Uterus (tissue), 4 donors: ENCODE measurements around the gene CDC42BPA. TPM values are rescaled to one million over a fixed set of nuclear protein-coding genes. Genes with fewer than 3 reads are reported as not detected.

Experiments used
- DNase-seq, 2 donors: peaks; one replicate each; pipeline ENCODE4 v3.0.0-alpha.2; 2019 to 2020
- H3K27ac ChIP-seq, 2 donors: fragments of 200-600 bp; sonication (generic); 1 replicate in 1 of 2; 2 replicates in 1 of 2; pipeline ENCODE4 v1.5.1; 2016 to 2018
- H3K27me3 ChIP-seq, 2 donors: fragments of 200-600 bp; sonication (generic); one replicate each; pipeline ENCODE4 v1.5.1; 2018 to 2019; ENCODE audit warnings: control low read depth in 1 of 2
- H3K36me3 ChIP-seq, 2 donors: fragments of 200-600 bp; sonication (generic); one replicate each; pipeline ENCODE4 v1.5.1; 2019; ENCODE audit warnings: control low read depth in 1 of 2
- H3K4me1 ChIP-seq, 2 donors: fragments of 200-600 bp; sonication (generic); one replicate each; pipeline ENCODE4 v1.5.1; 2018 to 2019; ENCODE audit warnings: control low read depth in 1 of 2
- H3K4me3 ChIP-seq, 2 donors: fragments of 200-600 bp; sonication (generic); 1 replicate in 1 of 2; 2 replicates in 1 of 2; pipeline ENCODE4 v1.5.1; 2018 to 2019; ENCODE audit warnings: mild to moderate bottlenecking in 1 of 2
- H3K9me3 ChIP-seq, 2 donors: fragments of 200-600 bp; sonication (generic); one replicate each; pipeline ENCODE4 v1.5.1; 2019; ENCODE audit warnings: control low read depth in 1 of 2
- POLR2A ChIP-seq, 2 donors: fragments of 450-650 bp; IDR thresholded peaks; one replicate each; pipeline ENCODE4 v1.6.1; 2016; ENCODE audit warnings: antibody characterized with exemption in 2 of 2, mild to moderate bottlenecking in 1 of 2, moderate library complexity in 1 of 2
- intact Hi-C: fragments of 100-400 bp; cut with DNase I; formaldehyde crosslinking; loops from one replicate; pipeline ENCODE4 v1.15.1; 2023; ENCODE audit warnings: low total_unique reads
- total RNA-seq, 4 donors: library from RNA; depleted of rRNA in 3 of 4; stranded (reverse); fragments of >200 nt in 3 of 4; gene quantifications; one replicate each; pipeline versions ENCODE4 v1.1.0 to v1.2.4, GENCODE V29; 2014 to 2023
- TF ChIP-seq, protein P1 (sequence below), 4 experiments: fragments of 200-600 bp in 2 of 4; fragments of 450-650 bp in 2 of 4; sonication (generic) in 2 of 4; IDR thresholded peaks; one replicate each; pipeline ENCODE4 v1.5.1; 2016 to 2019; ENCODE audit warnings: antibody characterized with exemption in 4 of 4, mild to moderate bottlenecking in 2 of 4, moderate library complexity in 1 of 4
- donor health status: DM: yes; HTN: yes; CAD: no.

The CDC42BPA gene
- total RNA-seq, 4 donors from 2014 or later: 32.9 to 116 (median 55.2) TPM

- Histone ChIP-seq H3K4me1 (no peaks in the 10 kb centered on the region), H3K27me3 (no peaks in the 10 kb centered on the region), H3K36me3 (no peaks in the 10 kb centered on the region), H3K27ac (no peak overlapping the region), H3K4me3 (no peak overlapping the region), H3K9me3 (no peaks in the 10 kb centered on the region)
- intact Hi-C loops: no loop called here
- no peak for DNase-seq
- TF ChIP-seq, protein P1, sequence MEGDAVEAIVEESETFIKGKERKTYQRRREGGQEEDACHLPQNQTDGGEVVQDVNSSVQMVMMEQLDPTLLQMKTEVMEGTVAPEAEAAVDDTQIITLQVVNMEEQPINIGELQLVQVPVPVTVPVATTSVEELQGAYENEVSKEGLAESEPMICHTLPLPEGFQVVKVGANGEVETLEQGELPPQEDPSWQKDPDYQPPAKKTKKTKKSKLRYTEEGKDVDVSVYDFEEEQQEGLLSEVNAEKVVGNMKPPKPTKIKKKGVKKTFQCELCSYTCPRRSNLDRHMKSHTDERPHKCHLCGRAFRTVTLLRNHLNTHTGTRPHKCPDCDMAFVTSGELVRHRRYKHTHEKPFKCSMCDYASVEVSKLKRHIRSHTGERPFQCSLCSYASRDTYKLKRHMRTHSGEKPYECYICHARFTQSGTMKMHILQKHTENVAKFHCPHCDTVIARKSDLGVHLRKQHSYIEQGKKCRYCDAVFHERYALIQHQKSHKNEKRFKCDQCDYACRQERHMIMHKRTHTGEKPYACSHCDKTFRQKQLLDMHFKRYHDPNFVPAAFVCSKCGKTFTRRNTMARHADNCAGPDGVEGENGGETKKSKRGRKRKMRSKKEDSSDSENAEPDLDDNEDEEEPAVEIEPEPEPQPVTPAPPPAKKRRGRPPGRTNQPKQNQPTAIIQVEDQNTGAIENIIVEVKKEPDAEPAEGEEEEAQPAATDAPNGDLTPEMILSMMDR (IDR thresholded peaks at IDR 0.05): no peak
- no peak for TF ChIP-seq POLR2A (IDR thresholded peaks at IDR 0.05)
Measured at GRCh38 chr1:227077783-227078182, 240.5 kb downstream of the CDC42BPA start.

GRCh38 chr1:227073786-227074185, 244.5 kb downstream of the CDC42BPA start:
- intact Hi-C loops: no loop called here
- TF ChIP-seq, protein P1 (IDR thresholded peaks at IDR 0.05): no peak
- no peak for TF ChIP-seq POLR2A (IDR thresholded peaks at IDR 0.05)
- no peak overlapping the region for H3K27ac ChIP-seq

DNA sequence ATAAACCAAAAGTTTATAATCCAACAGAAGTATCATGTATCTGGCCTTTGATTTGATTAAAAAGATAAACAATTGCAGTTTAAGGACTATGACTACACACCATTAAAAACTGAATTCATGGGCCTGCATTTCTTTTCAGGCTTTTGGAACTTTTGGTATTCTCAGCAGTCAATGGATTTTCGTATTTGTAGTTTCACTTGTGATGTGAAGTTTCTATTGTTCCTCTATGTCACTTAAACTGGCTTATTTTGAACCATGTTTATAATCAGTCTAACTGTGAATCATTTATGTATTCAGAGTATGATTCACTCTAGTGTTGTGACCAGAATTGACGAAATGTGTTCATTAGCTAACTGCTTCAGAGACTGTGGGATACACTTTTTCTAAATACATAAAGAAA, 245.3 kb downstream of the CDC42BPA start:
- Histone ChIP-seq H3K27me3 (no peaks in the 10 kb centered on the region), H3K9me3 (no peaks in the 10 kb centered on the region), H3K27ac (no peak overlapping the region), H3K4me3 (no peak overlapping the region), H3K4me1 (no peaks in the 10 kb centered on the region), H3K36me3 (no peaks in the 10 kb centered on the region)
- TF ChIP-seq POLR2A (IDR thresholded peaks at IDR 0.05): no peak
- TF ChIP-seq, protein P1 (IDR thresholded peaks at IDR 0.05): no peak
- intact Hi-C loops: no loop called here
- DNase-seq: no peak

More at GRCh38 chr1:227073786-227074185, 244.5 kb downstream of the CDC42BPA start:
- Histone ChIP-seq H3K4me3 (no peak overlapping the region), H3K36me3 (no peaks in the 10 kb centered on the region), H3K9me3 (no peaks in the 10 kb centered on the region), H3K27me3 (no peaks in the 10 kb centered on the region), H3K4me1 (no peaks in the 10 kb centered on the region)
- no peak for DNase-seq

GRCh38 chr1:227071895-227072587, 246.3 kb downstream of the CDC42BPA start:
- no peaks in the 10 kb centered on the region for H3K36me3 ChIP-seq
- no peak overlapping the region for H3K4me3 ChIP-seq
- intact Hi-C loops: no loop called here
- TF ChIP-seq, protein P1 (IDR thresholded peaks at IDR 0.05): no peak
- no peak for TF ChIP-seq POLR2A (IDR thresholded peaks at IDR 0.05)
- H3K27me3 ChIP-seq: no peaks in the 10 kb centered on the region
- DNase-seq: no peak
- H3K9me3 ChIP-seq: no peaks in the 10 kb centered on the region
- no peaks in the 10 kb centered on the region for H3K4me1 ChIP-seq
- H3K27ac ChIP-seq: no peak overlapping the region

DNA sequence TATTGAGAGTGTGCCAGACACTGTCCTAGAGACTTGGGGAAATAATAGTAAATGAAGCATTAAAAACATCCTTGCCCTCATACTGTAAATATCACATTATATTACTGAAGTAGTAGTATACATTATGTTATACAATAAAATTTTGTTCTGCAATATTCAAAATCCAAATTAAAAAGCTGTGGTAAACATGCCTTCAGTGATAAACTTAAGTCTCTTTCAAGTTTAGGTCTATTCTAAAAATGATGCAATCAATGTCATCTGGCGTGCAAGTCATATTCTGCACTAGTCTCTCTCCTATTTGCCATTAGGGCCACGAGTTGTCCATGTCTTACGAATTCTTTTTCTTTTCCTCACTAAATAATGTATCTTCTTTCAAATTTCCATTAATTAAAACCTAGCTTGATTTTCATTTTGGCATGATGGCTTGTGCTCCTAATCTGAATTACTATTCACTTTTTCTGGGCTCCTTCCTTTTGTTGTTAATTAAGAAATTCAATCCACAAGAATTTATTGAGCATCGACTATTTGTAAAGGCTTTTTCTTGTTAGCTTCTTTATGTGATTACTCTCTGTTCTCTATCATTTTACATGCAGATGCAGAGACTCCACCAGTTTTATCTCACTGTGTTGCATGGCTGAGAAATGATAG, 247.5 kb downstream of the CDC42BPA start:
- H3K27me3 ChIP-seq: no peaks in the 10 kb centered on the region
- no peak for TF ChIP-seq POLR2A (IDR thresholded peaks at IDR 0.05)
- TF ChIP-seq, protein P1 (IDR thresholded peaks at IDR 0.05): no peak
- intact Hi-C loops: no loop called here

More for the DNA sequence above, 247.5 kb downstream of the CDC42BPA start:
- H3K36me3 ChIP-seq: no peaks in the 10 kb centered on the region
- no peaks in the 10 kb centered on the region for H3K9me3 ChIP-seq
- H3K4me1 ChIP-seq: no peaks in the 10 kb centered on the region
- DNase-seq: no peak
- H3K4me3 ChIP-seq: no peak overlapping the region
- H3K27ac ChIP-seq: no peak overlapping the region
